GM23248 (cell line): ENCODE results near the gene CACNA1E. TPM values are rescaled to one million over a fixed set of nuclear protein-coding genes. Genes with fewer than 3 reads are reported as not detected.

ENCODE experiments used
- DNase-seq: peaks from one replicate; pipeline ENCODE4 v3.0.0-alpha.2; 2015
- H2AFZ ChIP-seq: fragments of 200-600 bp; sonication (generic); 2 replicates; pipeline ENCODE4 v1.6.1; 2016; ENCODE audit warnings: antibody characterized with exemption
- H3F3A ChIP-seq: fragments of 200-600 bp; sonication (generic); 2 replicates; pipeline ENCODE4 v1.6.1; 2016; ENCODE audit warnings: mild to moderate bottlenecking, antibody characterized with exemption, mixed run types; ENCODE audit not compliant: insufficient read depth
- H3K27ac ChIP-seq: fragments of 200-600 bp; sonication (generic); 2 replicates; pipeline ENCODE4 v1.5.1; 2016; ENCODE audit warnings: mild to moderate bottlenecking
- H3K27me3 ChIP-seq: fragments of 200-600 bp; sonication (generic); replicated peaks from 2 replicates; pipeline ENCODE4 v1.6.1; 2016; ENCODE audit warnings: mild to moderate bottlenecking; ENCODE audit not compliant: insufficient read depth
- H3K36me3 ChIP-seq: fragments of 200-600 bp; sonication (generic); 2 replicates; pipeline ENCODE4 v1.6.1; 2016; ENCODE audit warnings: low read depth, mild to moderate bottlenecking
- H3K4me1 ChIP-seq: fragments of 200-600 bp; sonication (generic); 2 replicates; pipeline ENCODE4 v1.6.1; 2016; ENCODE audit warnings: mild to moderate bottlenecking; ENCODE audit not compliant: insufficient read depth
- H3K4me2 ChIP-seq: fragments of 200-600 bp; sonication (generic); one replicate; pipeline ENCODE4 v1.6.1; 2016; ENCODE audit warnings: mild to moderate bottlenecking; ENCODE audit not compliant: unreplicated experiment
- H3K4me3 ChIP-seq: fragments of 200-600 bp; sonication (generic); 2 replicates; pipeline ENCODE4 v1.5.1; 2016; ENCODE audit warnings: mild to moderate bottlenecking
- H3K79me2 ChIP-seq: fragments of 200-600 bp; sonication (generic); 2 replicates; pipeline ENCODE4 v1.6.1; 2016; ENCODE audit warnings: mild to moderate bottlenecking; ENCODE audit not compliant: insufficient read depth
- H3K9ac ChIP-seq: fragments of 200-600 bp; sonication (generic); 2 replicates; pipeline ENCODE4 v1.6.1; 2016; ENCODE audit warnings: mild to moderate bottlenecking
- H3K9me2 ChIP-seq: fragments of 200-600 bp; sonication (generic); 2 replicates; pipeline ENCODE4 v1.6.1; 2016; ENCODE audit warnings: mixed run types, mild to moderate bottlenecking, moderate library complexity; ENCODE audit not compliant: insufficient read depth
- H3K9me3 ChIP-seq: fragments of 200-600 bp; sonication (generic); one replicate; pipeline ENCODE4 v1.6.1; 2017; ENCODE audit warnings: low read depth
- H4K20me1 ChIP-seq: fragments of 200-600 bp; sonication (generic); 2 replicates; pipeline ENCODE4 v1.6.0; 2016; ENCODE audit not compliant: insufficient read depth
- EZH2 ChIP-seq: fragments of 200-600 bp; sonication (generic); IDR thresholded peaks from 2 replicates; pipeline ENCODE4 v1.6.1; 2018; ENCODE audit warnings: antibody characterized with exemption, mild to moderate bottlenecking; ENCODE audit not compliant: insufficient read depth, poor library complexity, severe bottlenecking
- EZH2phosphoT487 ChIP-seq: fragments of 200-600 bp; sonication (generic); IDR thresholded peaks from 2 replicates; pipeline ENCODE4 v1.6.1; 2018; ENCODE audit warnings: antibody characterized with exemption, moderate library complexity, mild to moderate bottlenecking, low read depth; ENCODE audit not compliant: insufficient read depth
- WGBS, 2 experiments: methylation state at CpG; one replicate each; pipeline ENCODE4 v1.1.6; 2015 to 2017; ENCODE audit warnings: low lambda C conversion rate in 2 of 2, low coverage in 1 of 2; ENCODE audit errors: missing lambda C conversion rate in 2 of 2; 5-methylcytosine and 5-hydroxymethylcytosine counted together
- in situ Hi-C: fragments of 300-500 bp; cut with MboI; formaldehyde crosslinking; loops from 2 replicates; pipeline ENCODE4 v1.15.0; 2020
- polyA plus RNA-seq: library from polyadenylated mRNA; unstranded; fragments of >200 nt; fragmentation: Nextera tagmentation; extraction: Ambion mirVana; gene quantifications from 2 replicates; pipeline ENCODE4 v1.2.1, GENCODE V29; 2016
- total RNA-seq: library from RNA; depleted of rRNA; stranded (reverse); fragments of >200 nt; shearing (Covaris generic); gene quantifications from 2 replicates; pipeline ENCODE4 v1.2.3, GENCODE V29; 2014

Gene CACNA1E
- total and polyA plus RNA-seq, 2 experiments from 2014 or later: not detected

GRCh38 chr1:181608386-181608785 is 125.1 kb downstream of the CACNA1E start:
- WGBS, 2 experiments: 20 to 29% methylated on average over 4 of the region's 4 CpGs
- TF ChIP-seq EZH2: no peak
- TF ChIP-seq EZH2phosphoT487: no peak
- no peaks in the 10 kb centered on the region for H3K36me3 ChIP-seq
- no peaks in the 10 kb centered on the region for H3K4me1 ChIP-seq
- no peak overlapping the region for H3K27ac ChIP-seq
- H3K9ac ChIP-seq: no peak overlapping the region
- no peak overlapping the region for H2AFZ ChIP-seq
- no peaks in the 10 kb centered on the region for H3K27me3 ChIP-seq
- no peaks in the 10 kb centered on the region for H3F3A ChIP-seq
- H3K9me3 ChIP-seq: no peaks in the 10 kb centered on the region
- no peak for DNase-seq
- H3K9me2 ChIP-seq: no peaks in the 10 kb centered on the region
- no peaks in the 10 kb centered on the region for H3K79me2 ChIP-seq
- H3K4me2 ChIP-seq: no peak overlapping the region
- H3K4me3 ChIP-seq: no peak overlapping the region
- in situ Hi-C loops: no loop called here
- no peaks in the 10 kb centered on the region for H4K20me1 ChIP-seq

- Histone ChIP-seq H3K9ac (no peak overlapping the region), H3K36me3 (no peaks in the 10 kb centered on the region), H3K9me2 (no peaks in the 10 kb centered on the region), H3K4me2 (no peak overlapping the region), H3K4me3 (no peak overlapping the region), H2AFZ (no peak overlapping the region), H3K27ac (no peak overlapping the region), H3F3A (no peaks in the 10 kb centered on the region), H3K79me2 (no peaks in the 10 kb centered on the region), H4K20me1 (no peaks in the 10 kb centered on the region), H3K4me1 (no peaks in the 10 kb centered on the region), H3K27me3 (no peaks in the 10 kb centered on the region), H3K9me3 (no peaks in the 10 kb centered on the region)
- TF ChIP-seq EZH2phosphoT487 (no peak), EZH2 (no peak)
- DNase-seq: no peak
- in situ Hi-C loops: no loop called here
- WGBS, 2 experiments: 5 to 8% methylated on average over 4 of the region's 4 CpGs
Observed at GRCh38 chr1:181608948-181609347, 125.6 kb downstream of the CACNA1E start.

- Histone ChIP-seq H3K36me3 (no peaks in the 10 kb centered on the region), H3K79me2 (no peaks in the 10 kb centered on the region), H4K20me1 (no peaks in the 10 kb centered on the region), H3K27me3 (no peaks in the 10 kb centered on the region), H3K9me2 (no peaks in the 10 kb centered on the region), H3K4me2 (no peak overlapping the region), H3K9me3 (no peaks in the 10 kb centered on the region), H3F3A (no peaks in the 10 kb centered on the region), H2AFZ (no peak overlapping the region), H3K4me1 (no peaks in the 10 kb centered on the region), H3K27ac (no peak overlapping the region), H3K4me3 (no peak overlapping the region), H3K9ac (no peak overlapping the region)
- WGBS, 2 experiments: 8 to 9% methylated on average over 3 of the region's 3 CpGs
- no peak for DNase-seq
- in situ Hi-C loops: no loop called here
- TF ChIP-seq EZH2: no peak
Observed at GRCh38 chr1:181612100-181612499, 128.8 kb downstream of the CACNA1E start.

- H3K4me3 ChIP-seq: no peak overlapping the region
- no peaks in the 10 kb centered on the region for H3K79me2 ChIP-seq
- H4K20me1 ChIP-seq: no peaks in the 10 kb centered on the region
- no peaks in the 10 kb centered on the region for H3K27me3 ChIP-seq
- H3K9me2 ChIP-seq: no peaks in the 10 kb centered on the region
- H3F3A ChIP-seq: no peaks in the 10 kb centered on the region
- DNase-seq: no peak
- TF ChIP-seq EZH2: no peak
- TF ChIP-seq EZH2phosphoT487: no peak
- in situ Hi-C loops: no loop called here
- H3K4me1 ChIP-seq: no peaks in the 10 kb centered on the region
- 0% methylated on average over 2 of the region's 2 CpGs for WGBS, 2 experiments
- H2AFZ ChIP-seq: no peak overlapping the region
- H3K9ac ChIP-seq: no peak overlapping the region
- H3K27ac ChIP-seq: no peak overlapping the region
- H3K36me3 ChIP-seq: no peaks in the 10 kb centered on the region
- H3K4me2 ChIP-seq: no peak overlapping the region
- no peaks in the 10 kb centered on the region for H3K9me3 ChIP-seq
Observed at GRCh38 chr1:181618559-181618958, 135.2 kb downstream of the CACNA1E start.

GRCh38 chr1:181620183-181620582 is 136.9 kb downstream of the CACNA1E start:
- no peak overlapping the region for H3K9ac ChIP-seq
- H3K4me1 ChIP-seq: no peaks in the 10 kb centered on the region
- no peaks in the 10 kb centered on the region for H3K27me3 ChIP-seq
- H3K79me2 ChIP-seq: no peaks in the 10 kb centered on the region
- no peaks in the 10 kb centered on the region for H3K9me3 ChIP-seq
- H3K4me3 ChIP-seq: no peak overlapping the region
- no peak for DNase-seq
- no peaks in the 10 kb centered on the region for H4K20me1 ChIP-seq
- H3F3A ChIP-seq: no peaks in the 10 kb centered on the region
- TF ChIP-seq EZH2phosphoT487 (no peak), EZH2 (no peak)
- no peaks in the 10 kb centered on the region for H3K36me3 ChIP-seq
- no peaks in the 10 kb centered on the region for H3K9me2 ChIP-seq
- H2AFZ ChIP-seq: no peak overlapping the region
- no peak overlapping the region for H3K4me2 ChIP-seq
- in situ Hi-C loops: no loop called here
- no peak overlapping the region for H3K27ac ChIP-seq
- 6 to 7% methylated on average over 1 of the region's 1 CpG for WGBS, 2 experiments
